C4-2B (cell line): ENCODE results near the gene NDUFV2.

ENCODE experiments used
- CTCF ChIP-seq: fragments of 450-650 bp; conservative IDR thresholded peaks from 2 replicates; pipeline ENCODE4 v1.5.1; 2017; ENCODE audit warnings: mild to moderate bottlenecking
- ZFX ChIP-seq: fragments of 450-650 bp; IDR thresholded peaks from 2 replicates; pipeline ENCODE4 v1.6.1; 2017

GRCh38 chr18:9139400-9140039 is 37.0 kb downstream of the NDUFV2 start:
- no peak for TF ChIP-seq CTCF
- TF ChIP-seq ZFX: no peak
